Measurements from ENCODE around the gene LCN12.

The LCN12 gene

GRCh38 chr9:136983167-136983566 lies 31.1 kb downstream of the LCN12 start:
- Histone ChIP-seq H3K18ac (ENCODE audit: low read length) (no peak overlapping the region), H3K27ac (replicated peaks; ENCODE audit: low read length) (no peak overlapping the region), H2BK5ac (ENCODE audit: low read length) (no peak overlapping the region), H2BK12ac (ENCODE audit: low read length) (peak overlapping the region; percentile 46), H4K91ac (ENCODE audit: low read depth, low read length, poor library complexity) (no peak overlapping the region), H3K9me3 (replicated peaks in 1 of 2; ENCODE audit: control insufficient read depth in 2 of 2, insufficient read depth in 1 of 2, low read depth in 1 of 2, low read length in 2 of 2) (no peaks in the 10 kb centered on the region), H2BK15ac (ENCODE audit: low read length) (peak overlapping the region; percentile 20), H2AK5ac (ENCODE audit: low read depth, low read length) (peak overlapping the region; percentile 90), H3K79me1 (ENCODE audit: low read depth, low read length) (no peaks in the 10 kb centered on the region), H3K14ac (ENCODE audit: low read length) (no peak overlapping the region), H4K8ac (ENCODE audit: low read depth, low read length) (no peak overlapping the region), H3K4ac (ENCODE audit: low read length) (no peak overlapping the region), H3K4me3 (ENCODE audit: low read length in 2 of 2) (no peak overlapping the region), H2AFZ (ENCODE audit: low read length) (no peak overlapping the region), H3K4me1 (ENCODE audit: control insufficient read depth in 2 of 2, insufficient read depth in 1 of 2, low read depth in 1 of 2, low read length in 2 of 2) (peaks cover 0 to 2% of the 10 kb centered on the region in 2 donors), H3K4me2 (ENCODE audit: insufficient read depth, low read length, poor library complexity, severe bottlenecking) (no peak overlapping the region), H3K27me3 (ENCODE audit: control insufficient read depth in 3 of 3, insufficient read depth in 3 of 3, low read depth in 1 of 3, low read length in 3 of 3) (peaks cover 4 to 52% (median 36%) of the 10 kb centered on the region in 3 experiments), H3K23ac (ENCODE audit: low read depth, low read length, poor library complexity) (peak overlapping the region; percentile 65), H3K9ac (ENCODE audit: low read depth, low read length, poor library complexity) (peak overlapping the region; percentile 60), H2BK120ac (ENCODE audit: low read depth, low read length) (no peak overlapping the region), H3K36me3 (replicated peaks in 1 of 2; ENCODE audit: control insufficient read depth in 2 of 2, insufficient read depth in 2 of 2, low read length in 2 of 2) (no peaks in the 10 kb centered on the region)
- no CpG with 5 or more reads among the region's 9 CpGs for whole genome bisulfite sequencing, 2 donors (ENCODE audit: extremely low coverage in 2 of 2, insufficient read length in 2 of 2, insufficient replicate concordance in 1 of 2)
- DNase-seq (ENCODE audit: low spot score): no peak

DNA sequence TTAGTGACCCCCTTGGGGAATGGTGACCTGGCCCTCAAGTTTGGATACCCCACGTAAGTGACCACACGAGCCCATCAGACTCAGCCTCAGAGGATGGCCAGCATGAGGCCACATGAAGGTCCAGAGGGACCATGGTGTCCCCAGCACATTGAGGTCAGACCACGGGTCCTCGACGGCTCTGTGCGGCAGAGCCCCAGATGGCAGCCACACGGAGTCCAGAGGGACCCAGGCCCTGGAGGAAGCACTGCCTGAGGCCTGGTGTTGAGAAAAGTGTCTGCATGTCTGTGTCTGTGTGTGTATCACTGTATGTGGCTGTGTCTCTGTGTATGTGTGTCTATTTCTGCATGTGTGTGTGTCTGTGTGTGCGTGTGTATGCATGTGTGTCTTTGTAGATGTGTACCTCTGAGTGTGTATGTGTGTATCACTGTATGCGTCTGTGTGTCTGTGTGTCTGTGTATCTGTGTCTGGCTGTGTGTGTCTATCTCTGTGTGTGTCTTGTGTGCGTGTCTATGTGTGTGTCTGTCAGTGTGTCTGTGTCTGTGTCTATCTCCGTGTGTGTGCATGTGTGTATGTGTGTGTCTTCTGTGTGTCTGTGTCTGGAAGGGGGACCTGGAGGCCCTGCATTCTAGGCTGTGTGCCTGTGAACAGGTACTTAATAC lies 31.7 kb downstream of the LCN12 start:
- WGBS, 2 donors (ENCODE audit: extremely low coverage in 2 of 2, insufficient read length in 2 of 2, insufficient replicate concordance in 1 of 2): no CpG with 5 or more reads among the region's 11 CpGs
- no peak for DNase-seq (ENCODE audit: low spot score)
- H3K9me3 ChIP-seq (replicated peaks in 1 of 2; ENCODE audit: control insufficient read depth in 2 of 2, insufficient read depth in 1 of 2, low read depth in 1 of 2, low read length in 2 of 2): no peaks in the 10 kb centered on the region

DNA sequence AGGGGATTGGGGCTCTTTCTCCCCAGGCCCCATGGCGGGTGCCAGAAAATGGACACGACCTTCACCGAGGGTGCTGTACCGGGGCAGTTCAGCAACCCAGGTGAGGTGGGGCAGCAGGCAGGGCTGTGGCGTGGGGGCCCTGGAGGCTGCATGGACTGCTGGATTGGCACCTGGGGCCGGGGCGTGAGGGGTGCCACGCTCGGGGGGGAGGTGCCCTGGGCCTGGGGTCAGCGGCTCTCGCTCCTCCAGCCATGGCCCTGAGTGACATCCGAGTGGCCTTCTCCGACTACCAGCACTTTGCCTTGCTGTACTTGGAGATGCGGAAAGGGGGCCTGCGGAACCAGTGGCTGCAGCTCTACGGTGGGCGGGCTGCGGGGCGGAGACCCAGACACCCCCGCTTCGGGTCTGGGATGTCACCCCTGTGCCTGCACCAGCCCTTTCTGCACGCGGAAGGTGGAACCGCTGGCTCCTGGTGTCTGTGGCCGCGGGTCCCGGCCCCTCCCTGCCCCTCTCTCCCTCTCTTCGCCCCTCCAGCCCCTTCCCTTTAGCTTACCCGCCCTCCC lies 32.5 kb downstream of the LCN12 start:
- H3K4me2 ChIP-seq (ENCODE audit: insufficient read depth, low read length, poor library complexity, severe bottlenecking): peak overlapping the region; percentile 88
- H2BK120ac ChIP-seq (ENCODE audit: low read depth, low read length): no peak overlapping the region
- H3K27me3 ChIP-seq (ENCODE audit: control insufficient read depth in 3 of 3, insufficient read depth in 3 of 3, low read depth in 1 of 3, low read length in 3 of 3): peaks cover 4 to 43% (median 36%) of the 10 kb centered on the region in 3 experiments
- H3K79me1 ChIP-seq (ENCODE audit: low read depth, low read length): no peaks in the 10 kb centered on the region
- no peak overlapping the region for H3K23ac ChIP-seq (ENCODE audit: low read depth, low read length, poor library complexity)
- H4K91ac ChIP-seq (ENCODE audit: low read depth, low read length, poor library complexity): no peak overlapping the region
- peak overlapping the region; percentile 97 for H3K18ac ChIP-seq (ENCODE audit: low read length)
- H2AFZ ChIP-seq (ENCODE audit: low read length): no peak overlapping the region
- H3K27ac ChIP-seq (replicated peaks; ENCODE audit: low read length): no peak overlapping the region
- peak overlapping the region in 1 of 2 donors; percentile 18 for H3K4me3 ChIP-seq (ENCODE audit: low read length in 2 of 2)
- H3K4me1 ChIP-seq (ENCODE audit: control insufficient read depth in 2 of 2, insufficient read depth in 1 of 2, low read depth in 1 of 2, low read length in 2 of 2): no peaks in the 10 kb centered on the region
- no CpG with 5 or more reads among the region's 29 CpGs for WGBS, 2 donors (ENCODE audit: extremely low coverage in 2 of 2, insufficient read length in 2 of 2, insufficient replicate concordance in 1 of 2)
- DNase-seq (ENCODE audit: low spot score): no peak
- H3K4ac ChIP-seq (ENCODE audit: low read length): peak overlapping the region; percentile 76
- peak overlapping the region; percentile 47 for H2AK5ac ChIP-seq (ENCODE audit: low read depth, low read length)
- H2BK15ac ChIP-seq (ENCODE audit: low read length): peak overlapping the region; percentile 94
- no peak overlapping the region for H3K9ac ChIP-seq (ENCODE audit: low read depth, low read length, poor library complexity)
- H2BK12ac ChIP-seq (ENCODE audit: low read length): peak overlapping the region; percentile 41
- peak overlapping the region; percentile 63 for H2BK5ac ChIP-seq (ENCODE audit: low read length)
- peak overlapping the region; percentile 67 for H3K14ac ChIP-seq (ENCODE audit: low read length)
- H3K36me3 ChIP-seq (replicated peaks in 1 of 2; ENCODE audit: control insufficient read depth in 2 of 2, insufficient read depth in 2 of 2, low read length in 2 of 2): no peaks in the 10 kb centered on the region
- no peaks in the 10 kb centered on the region for H3K9me3 ChIP-seq (replicated peaks in 1 of 2; ENCODE audit: control insufficient read depth in 2 of 2, insufficient read depth in 1 of 2, low read depth in 1 of 2, low read length in 2 of 2)
- no peak overlapping the region for H4K8ac ChIP-seq (ENCODE audit: low read depth, low read length)

More for the DNA sequence above, 31.7 kb downstream of the LCN12 start:
- Histone ChIP-seq H3K23ac (ENCODE audit: low read depth, low read length, poor library complexity) (no peak overlapping the region), H3K4me3 (ENCODE audit: low read length in 2 of 2) (peak overlapping the region in 1 of 2 donors; percentile 18), H2BK15ac (ENCODE audit: low read length) (no peak overlapping the region), H2AK5ac (ENCODE audit: low read depth, low read length) (peak overlapping the region; percentile 90), H3K4ac (ENCODE audit: low read length) (no peak overlapping the region), H3K18ac (ENCODE audit: low read length) (no peak overlapping the region), H2BK120ac (ENCODE audit: low read depth, low read length) (no peak overlapping the region), H3K27me3 (ENCODE audit: control insufficient read depth in 3 of 3, insufficient read depth in 3 of 3, low read depth in 1 of 3, low read length in 3 of 3) (peaks cover 4 to 51% (median 36%) of the 10 kb centered on the region in 3 experiments), H3K79me1 (ENCODE audit: low read depth, low read length) (no peaks in the 10 kb centered on the region), H3K14ac (ENCODE audit: low read length) (no peak overlapping the region), H3K4me1 (ENCODE audit: control insufficient read depth in 2 of 2, insufficient read depth in 1 of 2, low read depth in 1 of 2, low read length in 2 of 2) (peaks cover 0 to 2% of the 10 kb centered on the region in 2 donors), H2AFZ (ENCODE audit: low read length) (no peak overlapping the region), H3K9ac (ENCODE audit: low read depth, low read length, poor library complexity) (no peak overlapping the region), H2BK12ac (ENCODE audit: low read length) (peak overlapping the region; percentile 46), H3K27ac (replicated peaks; ENCODE audit: low read length) (no peak overlapping the region), H3K4me2 (ENCODE audit: insufficient read depth, low read length, poor library complexity, severe bottlenecking) (no peak overlapping the region), H4K91ac (ENCODE audit: low read depth, low read length, poor library complexity) (no peak overlapping the region), H3K36me3 (replicated peaks in 1 of 2; ENCODE audit: control insufficient read depth in 2 of 2, insufficient read depth in 2 of 2, low read length in 2 of 2) (no peaks in the 10 kb centered on the region), H4K8ac (ENCODE audit: low read depth, low read length) (no peak overlapping the region), H2BK5ac (ENCODE audit: low read length) (no peak overlapping the region)

- no peak overlapping the region for H2BK120ac ChIP-seq (ENCODE audit: low read depth, low read length)
- no peak overlapping the region for H3K27ac ChIP-seq (replicated peaks; ENCODE audit: low read length)
- H3K4ac ChIP-seq (ENCODE audit: low read length): peak overlapping the region; percentile 23
- peak overlapping the region; percentile 97 for H3K18ac ChIP-seq (ENCODE audit: low read length)
- peak overlapping the region; percentile 87 for H2BK5ac ChIP-seq (ENCODE audit: low read length)
- H3K9me3 ChIP-seq (replicated peaks in 1 of 2; ENCODE audit: control insufficient read depth in 2 of 2, insufficient read depth in 1 of 2, low read depth in 1 of 2, low read length in 2 of 2): peaks cover 0 to under 1% of the 10 kb centered on the region in 2 donors
- peak overlapping the region; percentile 84 for H2BK12ac ChIP-seq (ENCODE audit: low read length)
- H3K79me1 ChIP-seq (ENCODE audit: low read depth, low read length): no peaks in the 10 kb centered on the region
- peaks cover 0 to 2% of the 10 kb centered on the region in 2 donors for H3K4me1 ChIP-seq (ENCODE audit: control insufficient read depth in 2 of 2, insufficient read depth in 1 of 2, low read depth in 1 of 2, low read length in 2 of 2)
- H4K8ac ChIP-seq (ENCODE audit: low read depth, low read length): peak overlapping the region; percentile 43
- peak overlapping the region; percentile 67 for H3K14ac ChIP-seq (ENCODE audit: low read length)
- H4K91ac ChIP-seq (ENCODE audit: low read depth, low read length, poor library complexity): no peak overlapping the region
- peak overlapping the region; percentile 2 for H3K23ac ChIP-seq (ENCODE audit: low read depth, low read length, poor library complexity)
- H2BK15ac ChIP-seq (ENCODE audit: low read length): peak overlapping the region; percentile 94
- H2AK5ac ChIP-seq (ENCODE audit: low read depth, low read length): peak overlapping the region; percentile 47
- peak overlapping the region; percentile 81 for H3K9ac ChIP-seq (ENCODE audit: low read depth, low read length, poor library complexity)
- peak overlapping the region; percentile 88 for H3K4me2 ChIP-seq (ENCODE audit: insufficient read depth, low read length, poor library complexity, severe bottlenecking)
- DNase-seq (ENCODE audit: low spot score): no peak
- no CpG with 5 or more reads among the region's 48 CpGs for WGBS, 2 donors (ENCODE audit: extremely low coverage in 2 of 2, insufficient read length in 2 of 2, insufficient replicate concordance in 1 of 2)
- H3K36me3 ChIP-seq (replicated peaks in 1 of 2; ENCODE audit: control insufficient read depth in 2 of 2, insufficient read depth in 2 of 2, low read length in 2 of 2): no peaks in the 10 kb centered on the region
- peak overlapping the region in 1 of 2 donors; percentile 62 for H3K4me3 ChIP-seq (ENCODE audit: low read length in 2 of 2)
- H2AFZ ChIP-seq (ENCODE audit: low read length): no peak overlapping the region
- peaks cover 4 to 37% (median 36%) of the 10 kb centered on the region in 3 experiments for H3K27me3 ChIP-seq (ENCODE audit: control insufficient read depth in 3 of 3, insufficient read depth in 3 of 3, low read depth in 1 of 3, low read length in 3 of 3)
Observed at GRCh38 chr9:136985027-136985602, 33.0 kb downstream of the LCN12 start.
